ENCODE data around the gene NAXD.
"Not testable (repeated sequence)": the region's sequence is repeated elsewhere in the genome, so short reads cannot be mapped to it uniquely, and the experiment has no call there.

NAXD gene

DNA sequence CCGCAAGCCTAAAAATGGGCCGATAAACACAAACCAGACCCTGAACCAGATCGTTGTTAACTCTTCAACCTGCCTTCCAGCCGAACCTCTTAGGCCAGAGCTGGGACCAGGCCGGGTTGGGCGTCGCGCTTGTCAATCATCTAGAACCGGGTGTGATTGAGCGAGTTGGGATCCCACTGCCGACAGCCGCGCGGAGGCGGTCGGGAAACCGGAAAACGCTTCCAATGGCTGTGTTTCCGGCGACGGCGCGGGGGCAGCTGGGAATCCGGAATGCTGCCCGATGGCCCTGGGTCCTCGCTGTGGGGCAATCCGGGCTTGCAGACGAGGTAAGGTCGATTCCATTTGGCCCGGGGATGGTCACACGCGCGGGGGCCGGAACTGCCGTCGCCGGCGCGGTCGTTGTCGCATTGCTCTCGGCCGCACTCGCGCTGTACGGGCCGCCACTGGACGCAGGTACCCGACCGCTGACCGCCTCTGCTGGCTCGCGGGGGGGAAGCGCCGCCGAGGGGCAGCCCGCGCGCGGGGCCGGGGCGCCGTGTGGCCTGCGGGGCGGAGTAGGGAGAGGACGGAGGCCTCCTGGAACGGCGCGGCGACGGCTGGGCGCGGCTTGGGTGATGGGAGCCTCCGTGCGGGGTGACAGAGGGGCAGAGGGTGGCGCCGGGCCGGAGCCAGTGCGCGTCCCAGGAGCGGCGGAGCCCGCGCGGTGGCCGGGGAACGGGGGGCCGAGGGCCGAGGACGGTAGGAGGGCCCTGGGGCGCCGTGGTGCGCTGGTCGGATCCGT lies at the start of gene NAXD:
Gene NAXD (plus strand): TSS at position 224 of the 781 bp plus-strand sequence. CDS start 57 bp downstream, at position 281.
- DNase-seq (ENCODE audit: extremely low spot score) = peak; percentile 88
- POLR2A ChIA-PET = interaction anchor here (0.6 to 1.8 kb wide), 13 partner anchors 11 to 1012 kb away, joined by 3 to 9 read pairs (median 4); partner anchors contain the start of gene RAB20
- CTCF ChIA-PET = no interaction called here
- TF ChIP-seq ARNT (IDR thresholded peaks at IDR 0.05) (no peak), L3MBTL2 (conservative IDR thresholded peaks at IDR 0.05) (peak; percentile 62; the same call in 1 of the 2 replicates)
- TF ChIP-seq, protein P1, sequence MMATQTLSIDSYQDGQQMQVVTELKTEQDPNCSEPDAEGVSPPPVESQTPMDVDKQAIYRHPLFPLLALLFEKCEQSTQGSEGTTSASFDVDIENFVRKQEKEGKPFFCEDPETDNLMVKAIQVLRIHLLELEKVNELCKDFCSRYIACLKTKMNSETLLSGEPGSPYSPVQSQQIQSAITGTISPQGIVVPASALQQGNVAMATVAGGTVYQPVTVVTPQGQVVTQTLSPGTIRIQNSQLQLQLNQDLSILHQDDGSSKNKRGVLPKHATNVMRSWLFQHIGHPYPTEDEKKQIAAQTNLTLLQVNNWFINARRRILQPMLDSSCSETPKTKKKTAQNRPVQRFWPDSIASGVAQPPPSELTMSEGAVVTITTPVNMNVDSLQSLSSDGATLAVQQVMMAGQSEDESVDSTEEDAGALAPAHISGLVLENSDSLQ (IDR thresholded peaks at IDR 0.05) = peak; percentile 98

DNA sequence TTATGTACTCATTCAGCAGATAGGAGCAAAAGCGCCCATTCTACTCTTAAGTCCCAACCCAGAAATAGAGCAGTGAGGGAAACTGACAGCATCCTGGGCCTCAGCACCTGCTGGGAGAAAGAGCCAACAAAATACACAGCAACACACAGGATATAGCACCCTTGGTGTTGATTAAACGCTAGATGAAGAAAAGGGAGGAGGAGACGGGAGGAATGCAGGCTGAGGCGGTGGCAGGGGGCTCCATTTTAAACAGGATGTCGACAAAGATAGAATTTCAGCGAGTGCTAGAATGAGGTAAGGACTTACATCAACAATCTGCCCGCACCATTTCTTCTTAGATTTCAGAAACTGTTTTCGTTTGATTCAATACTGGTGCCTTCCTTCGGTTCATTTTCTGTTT lies 49.2 kb upstream of the NAXD start:
- CTCF ChIA-PET = interaction anchor here (0.5 kb wide), 1 partner anchor 1606 kb away, joined by 5 read pairs; no protein-coding TSS in a partner anchor
- POLR2A ChIA-PET = no interaction called here
- DNase-seq (ENCODE audit: extremely low spot score) = no peak

DNA sequence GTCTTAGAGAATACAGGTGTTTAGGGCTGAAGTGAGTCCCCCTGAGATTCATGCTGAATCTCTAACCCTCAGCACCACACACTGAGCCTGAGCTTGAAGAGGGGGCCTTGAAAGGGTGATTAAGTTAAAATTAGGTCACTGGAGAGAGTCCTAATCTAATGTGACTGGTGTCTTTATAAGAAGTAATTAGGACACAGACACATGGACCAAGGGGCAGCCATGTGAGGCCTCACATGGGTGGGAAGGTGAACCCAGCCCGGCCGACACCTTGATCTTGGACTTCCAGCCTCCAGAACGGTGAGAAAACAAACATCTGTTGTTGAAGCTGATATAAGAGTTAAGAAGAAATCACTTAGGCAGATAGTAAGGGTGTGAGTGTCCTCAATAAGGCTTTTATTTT lies 46.7 kb upstream of the NAXD start:
- no peak for TF ChIP-seq ELF4 (IDR thresholded peaks at IDR 0.05)
- TF ChIP-seq FOXM1 (IDR thresholded peaks at IDR 0.05; ENCODE audit: borderline replicate concordance) = no peak
- TF ChIP-seq ARNT (IDR thresholded peaks at IDR 0.05) = no peak
- TF ChIP-seq L3MBTL2 (conservative IDR thresholded peaks at IDR 0.05) = no peak
- TF ChIP-seq BHLHE40 (IDR thresholded peaks at IDR 0.05; ENCODE audit: borderline replicate concordance) = no peak
- no peak for TF ChIP-seq SP1 (IDR thresholded peaks at IDR 0.05)
- TF ChIP-seq NFRKB (IDR thresholded peaks at IDR 0.05) = no peak
- TF ChIP-seq FOXA1 (IDR thresholded peaks at IDR 0.05) = no peak
- no peak for TF ChIP-seq CTBP1 (IDR thresholded peaks at IDR 0.05; ENCODE audit: borderline replicate concordance)
- TF ChIP-seq SUZ12 (IDR thresholded peaks at IDR 0.05) = no peak
- TF ChIP-seq LEF1 (IDR thresholded peaks at IDR 0.05; ENCODE audit: borderline replicate concordance) = no peak
- ChIA-PET POLR2A (no interaction called here), CTCF (no interaction called here)
- DNase-seq (ENCODE audit: extremely low spot score) = no peak

More for the DNA sequence above, 49.2 kb upstream of the NAXD start:
- no peak for TF ChIP-seq FOXM1 (IDR thresholded peaks at IDR 0.05; ENCODE audit: borderline replicate concordance)
- no peak for TF ChIP-seq L3MBTL2 (conservative IDR thresholded peaks at IDR 0.05)
- TF ChIP-seq LEF1 (IDR thresholded peaks at IDR 0.05; ENCODE audit: borderline replicate concordance) = no peak
- TF ChIP-seq ARNT (IDR thresholded peaks at IDR 0.05) = no peak
- no peak for TF ChIP-seq HDGF (IDR thresholded peaks at IDR 0.05; ENCODE audit: borderline replicate concordance)
- TF ChIP-seq CTBP1 (IDR thresholded peaks at IDR 0.05; ENCODE audit: borderline replicate concordance) = no peak
- TF ChIP-seq SP1 (IDR thresholded peaks at IDR 0.05) = no peak
- no peak for TF ChIP-seq SUZ12 (IDR thresholded peaks at IDR 0.05)
- no peak for TF ChIP-seq ZNF384 (IDR thresholded peaks at IDR 0.05)
- no peak for TF ChIP-seq ELF4 (IDR thresholded peaks at IDR 0.05)

DNA sequence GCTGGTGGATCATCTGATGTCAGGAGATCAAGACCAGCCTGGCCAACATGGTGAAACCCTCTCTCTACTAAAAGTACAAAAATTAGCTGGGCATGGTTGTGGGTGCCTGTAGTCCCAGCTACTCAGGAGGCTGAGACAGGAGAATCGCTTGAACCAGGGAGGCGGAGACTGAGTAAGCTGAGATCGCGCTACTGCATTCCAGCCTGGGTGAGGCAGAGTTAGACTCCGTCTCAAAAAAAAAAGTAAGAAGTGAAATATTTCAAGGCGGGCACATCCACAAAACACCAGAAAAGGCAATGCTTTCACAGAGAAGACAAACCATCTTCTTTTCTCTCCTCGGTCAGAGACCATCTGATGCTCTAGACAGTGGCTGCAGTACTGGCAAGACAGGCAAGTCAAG lies 45.4 kb upstream of the NAXD start:
- DNase-seq (ENCODE audit: extremely low spot score); CTCF ChIA-PET; POLR2A ChIA-PET: not testable (repeated sequence)

DNA sequence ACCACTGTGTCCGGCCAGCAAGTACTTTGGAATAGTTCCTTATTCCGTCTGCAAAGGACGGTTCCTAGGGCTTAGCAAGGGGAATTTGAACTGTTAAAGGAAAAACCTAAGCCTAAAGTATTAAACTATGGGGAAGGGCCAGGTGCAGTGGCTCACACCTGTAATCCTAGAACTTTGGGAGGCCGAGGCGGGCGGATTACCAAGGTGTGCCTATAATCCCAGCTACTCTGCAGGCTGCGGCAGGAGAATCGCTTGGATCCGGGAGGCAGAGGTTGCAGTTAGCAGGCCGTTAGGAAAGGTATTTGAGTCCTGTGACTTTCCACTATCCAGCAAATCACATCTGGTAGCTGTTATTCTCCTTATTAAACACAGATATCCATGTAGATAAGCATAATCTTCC lies 44.5 kb upstream of the NAXD start:
- POLR2A ChIA-PET = no interaction called here

DNA sequence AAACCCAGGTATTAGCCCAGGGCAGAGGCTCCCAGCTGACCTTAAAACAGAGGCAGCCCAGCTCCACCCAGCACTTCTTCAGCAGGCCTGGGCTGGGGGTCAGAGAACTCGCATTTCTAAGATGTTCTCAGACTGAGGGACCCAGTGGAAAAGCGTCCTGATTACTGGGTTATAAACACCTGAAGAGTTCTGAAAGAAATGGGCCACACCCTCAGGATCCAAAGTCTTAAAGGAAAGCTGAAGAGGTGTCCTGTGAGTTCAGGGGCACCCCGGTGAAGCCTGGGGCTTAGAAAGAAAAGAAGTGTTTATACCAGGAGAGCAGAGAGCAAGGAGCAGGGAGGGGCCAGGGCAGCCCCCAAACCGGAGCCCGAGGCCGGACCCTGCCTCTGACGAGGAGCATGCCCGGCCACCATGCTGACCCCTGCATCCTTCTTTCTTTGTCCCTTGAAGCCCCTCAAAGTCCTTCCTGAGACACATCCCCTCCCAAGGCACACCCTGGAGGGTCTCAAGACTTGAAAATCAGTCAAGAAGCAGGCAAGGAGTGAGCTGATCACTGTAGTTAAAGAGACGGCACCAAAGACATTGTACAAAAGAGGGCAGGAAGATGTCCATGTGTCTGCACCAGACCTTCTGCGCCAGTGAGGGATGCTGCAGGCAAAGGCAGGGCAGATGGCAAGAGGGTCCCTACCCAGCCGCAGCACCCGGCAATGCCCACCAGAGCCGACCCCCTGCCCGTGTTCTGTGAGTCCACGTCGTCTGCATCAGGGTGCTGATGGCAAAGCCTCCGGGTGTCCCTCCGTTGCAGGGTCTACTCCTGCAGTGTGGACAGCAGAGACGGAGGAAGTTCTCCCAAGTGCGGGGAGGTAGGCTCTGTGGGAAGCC lies 43.2 kb upstream of the NAXD start:
- DNase-seq (ENCODE audit: extremely low spot score) = no peak
- POLR2A ChIA-PET = no interaction called here
- TF ChIP-seq BHLHE40 (IDR thresholded peaks at IDR 0.05; ENCODE audit: borderline replicate concordance) = no peak
- TF ChIP-seq, protein P1 (IDR thresholded peaks at IDR 0.05) = no peak
- TF ChIP-seq ZNF384 (IDR thresholded peaks at IDR 0.05) = no peak
- TF ChIP-seq HDGF (IDR thresholded peaks at IDR 0.05; ENCODE audit: borderline replicate concordance) = no peak
- no peak for TF ChIP-seq L3MBTL2 (conservative IDR thresholded peaks at IDR 0.05)
- TF ChIP-seq SP1 (IDR thresholded peaks at IDR 0.05) = no peak
- no peak for TF ChIP-seq FOXK2 (IDR thresholded peaks at IDR 0.05)
- TF ChIP-seq LEF1 (IDR thresholded peaks at IDR 0.05; ENCODE audit: borderline replicate concordance) = no peak
- no peak for TF ChIP-seq ELF4 (IDR thresholded peaks at IDR 0.05)
- TF ChIP-seq FOXM1 (IDR thresholded peaks at IDR 0.05; ENCODE audit: borderline replicate concordance) = no peak
- TF ChIP-seq TARDBP (IDR thresholded peaks at IDR 0.05) = no peak
- TF ChIP-seq SUZ12 (IDR thresholded peaks at IDR 0.05) = no peak
- CTCF ChIA-PET = no interaction called here

More for the DNA sequence above, 44.5 kb upstream of the NAXD start:
- no peak for TF ChIP-seq ZNF384 (IDR thresholded peaks at IDR 0.05)
- no peak for TF ChIP-seq SP1 (IDR thresholded peaks at IDR 0.05)
- no peak for TF ChIP-seq CTBP1 (IDR thresholded peaks at IDR 0.05; ENCODE audit: borderline replicate concordance)
- no peak for TF ChIP-seq HDGF (IDR thresholded peaks at IDR 0.05; ENCODE audit: borderline replicate concordance)
- TF ChIP-seq ARNT (IDR thresholded peaks at IDR 0.05) = no peak
- no peak for TF ChIP-seq SUZ12 (IDR thresholded peaks at IDR 0.05)
- TF ChIP-seq ELF4 (IDR thresholded peaks at IDR 0.05) = no peak
- no peak for TF ChIP-seq FOXA1 (IDR thresholded peaks at IDR 0.05)
- TF ChIP-seq FOXK2 (IDR thresholded peaks at IDR 0.05) = no peak
- no peak for TF ChIP-seq BHLHE40 (IDR thresholded peaks at IDR 0.05; ENCODE audit: borderline replicate concordance)
- TF ChIP-seq TARDBP (IDR thresholded peaks at IDR 0.05) = no peak
- TF ChIP-seq LEF1 (IDR thresholded peaks at IDR 0.05; ENCODE audit: borderline replicate concordance) = no peak
- no peak for TF ChIP-seq NFRKB (IDR thresholded peaks at IDR 0.05)
- no peak for TF ChIP-seq FOXM1 (IDR thresholded peaks at IDR 0.05; ENCODE audit: borderline replicate concordance)
- CTCF ChIA-PET = no interaction called here
- DNase-seq (ENCODE audit: extremely low spot score) = no peak
